CD4-positive, alpha-beta memory T cell (primary cell): Measurements from ENCODE around the gene ZNRF3. TPM values are rescaled to one million over a fixed set of nuclear protein-coding genes. Genes with fewer than 3 reads are reported as not detected.
"Not testable (repeated sequence)": the region's sequence is repeated elsewhere in the genome, so short reads cannot be mapped to it uniquely, and the experiment has no call there.

Experiments
- CTCF ChIA-PET: fragments of 350-600 bp; sonication (Branson Sonifier 250); formaldehyde crosslinking; loops from one replicate; lab custom pipeline; 2021; ENCODE audit warnings: inconsistent platforms; ENCODE audit not compliant: partially characterized antibody; lab: Charles Lee
- POLR2A ChIA-PET: fragments of 350-600 bp; sonication (Branson Sonifier 250); formaldehyde crosslinking; loops from one replicate; lab custom pipeline; 2021; ENCODE audit not compliant: partially characterized antibody; lab: Charles Lee
- DNase-seq, 5 donors: peaks; one replicate each; pipeline versions ENCODE4 v3.0.0 to v3.0.0-alpha.2; 2020 to 2022; ENCODE audit warnings: mixed read lengths in 1 of 5
- H3K27ac ChIP-seq: one replicate; pipeline ENCODE4 v1.7.0; 2013; ENCODE audit warnings: low read depth, low read length
- H3K27me3 ChIP-seq: 2 replicates; pipeline ENCODE4 v1.7.0; 2013; ENCODE audit warnings: mild to moderate bottlenecking, low read length, moderate library complexity; ENCODE audit not compliant: insufficient read depth
- H3K36me3 ChIP-seq: 2 replicates; pipeline ENCODE4 v1.7.0; 2013; ENCODE audit warnings: mild to moderate bottlenecking, low read length, moderate library complexity; ENCODE audit not compliant: insufficient read depth
- H3K4me1 ChIP-seq: 2 replicates; pipeline ENCODE4 v1.7.0; 2013; ENCODE audit warnings: mild to moderate bottlenecking, low read length, moderate library complexity; ENCODE audit not compliant: insufficient read depth
- H3K4me3 ChIP-seq, 2 donors: one replicate each; pipeline ENCODE4 v1.7.0; 2013; ENCODE audit warnings: low read length in 2 of 2, mild to moderate bottlenecking in 1 of 2
- H3K9me3 ChIP-seq, 2 donors: one replicate each; pipeline ENCODE4 v1.7.0; 2013; ENCODE audit warnings: low read length in 2 of 2, control low read depth in 1 of 2; ENCODE audit not compliant: control insufficient read depth in 1 of 2
- H3K27ac Mint-ChIP-seq, 7 donors: one replicate each; pipeline ENCODE4 v1.8.0; 2020 to 2021; ENCODE audit warnings: mixed read lengths in 7 of 7, mild to moderate bottlenecking in 6 of 7, inconsistent platforms in 3 of 7, moderate library complexity in 3 of 7
- H3K27me3 Mint-ChIP-seq, 2 donors: one replicate each; pipeline ENCODE4 v1.8.0; 2020 to 2021; ENCODE audit warnings: mixed read lengths in 2 of 2
- H3K36me3 Mint-ChIP-seq, 2 donors: one replicate each; pipeline ENCODE4 v1.8.0; 2020 to 2021; ENCODE audit warnings: mixed read lengths in 2 of 2, inconsistent platforms in 1 of 2, mild to moderate bottlenecking in 1 of 2
- H3K4me1 Mint-ChIP-seq, 4 donors: one replicate each; pipeline ENCODE4 v1.8.0; 2020 to 2021; ENCODE audit warnings: mixed read lengths in 4 of 4, mild to moderate bottlenecking in 1 of 4
- H3K4me3 Mint-ChIP-seq, 8 donors: one replicate each; pipeline ENCODE4 v1.8.0; 2020 to 2021; ENCODE audit warnings: mixed read lengths in 8 of 8, mild to moderate bottlenecking in 7 of 8, moderate library complexity in 6 of 8, inconsistent platforms in 3 of 8
- H3K9me3 Mint-ChIP-seq, 8 donors: one replicate each; pipeline ENCODE4 v1.8.0; 2020 to 2021; ENCODE audit warnings: mixed read lengths in 8 of 8, mild to moderate bottlenecking in 5 of 8, inconsistent platforms in 3 of 8, moderate library complexity in 1 of 8
- intact Hi-C: fragments of 100-400 bp; cut with micrococcal nuclease; formaldehyde crosslinking; loops from one replicate; pipeline ENCODE4 v1.15.1; 2023
- polyA plus RNA-seq, 2 donors: library from polyadenylated mRNA; unstranded; fragments of 300-500 nt; fragmentation: Illumina TruSeq; gene quantifications; one replicate each; pipeline ENCODE4 v1.2.3, GENCODE V29; 2021
- total RNA-seq, 2 experiments: library from RNA; stranded (reverse); gene quantifications; one replicate each; pipeline ENCODE4 v1.2.3, GENCODE V29; 2021

Gene ZNRF3
- total and polyA plus RNA-seq, 4 experiments from 2014 or later: 0.11 to 0.89 (median 0.70) TPM; not detected in 1

- intact Hi-C loops: loop anchor here (1.0 to 2.0 kb wide), 5 partner anchors 84 to 965 kb away; partner anchors contain the start of genes CCDC117, HSCB, PITPNB and XBP1
- Mint-ChIP-seq H3K9me3 (no peaks in the 10 kb centered on the region), H3K27me3 (peaks cover 5 to 7% of the 10 kb centered on the region in 2 donors), H3K4me3 (peak overlapping the region; percentile 61 to 86 (median 80)), H3K4me1 (peaks cover 9 to 32% (median 21%) of the 10 kb centered on the region in 4 donors), H3K27ac (peak overlapping the region in 5 of 7 donors; percentile 18 to 85 (median 60)), H3K36me3 (no peaks in the 10 kb centered on the region)
- peaks cover 15% of the 10 kb centered on the region for H3K4me1 ChIP-seq
- no peaks in the 10 kb centered on the region for H3K36me3 ChIP-seq
- ChIA-PET POLR2A (interaction anchor here (1.2 to 2.4 kb wide), 5 partner anchors 65 to 188 kb away, joined by 3 to 14 read pairs (median 4); partner anchors contain the start of genes KREMEN1 and XBP1), CTCF (no interaction called here)
- no peaks in the 10 kb centered on the region for H3K9me3 ChIP-seq
- peak; percentile 39 to 64 (median 46) for DNase-seq
- H3K4me3 ChIP-seq: peak overlapping the region in 1 of 2 donors; percentile 34
- H3K27ac ChIP-seq: no peak overlapping the region
- H3K27me3 ChIP-seq: no peaks in the 10 kb centered on the region
Measured at GRCh38 chr22:28883917-28884746, 760 bp downstream of the ZNRF3 start.

- H3K27ac ChIP-seq: no peak overlapping the region
- peaks cover 15% of the 10 kb centered on the region for H3K4me1 ChIP-seq
- no peaks in the 10 kb centered on the region for H3K9me3 Mint-ChIP-seq
- H3K9me3 ChIP-seq: no peaks in the 10 kb centered on the region
- H3K36me3 ChIP-seq: no peaks in the 10 kb centered on the region
- H3K36me3 Mint-ChIP-seq: no peaks in the 10 kb centered on the region
- peak overlapping the region in 1 of 2 donors; percentile 34 for H3K4me3 ChIP-seq
- intact Hi-C loops: no loop called here
- H3K27me3 ChIP-seq: no peaks in the 10 kb centered on the region
- peaks cover 5 to 9% of the 10 kb centered on the region in 2 donors for H3K27me3 Mint-ChIP-seq
- ChIA-PET POLR2A (no interaction called here), CTCF (no interaction called here)
- no peak for DNase-seq
- peak overlapping the region; percentile 61 to 86 (median 80) for H3K4me3 Mint-ChIP-seq
- peak overlapping the region in 4 of 7 donors; percentile 6 to 79 (median 62) for H3K27ac Mint-ChIP-seq
- peaks cover 9 to 29% (median 20%) of the 10 kb centered on the region in 4 donors for H3K4me1 Mint-ChIP-seq
Measured at GRCh38 chr22:28884747-28885350, 1.5 kb downstream of the ZNRF3 start.

- Mint-ChIP-seq H3K27ac (peak overlapping the region in 1 of 7 donors; percentile 59), H3K9me3 (no peaks in the 10 kb centered on the region), H3K27me3 (peaks cover 5 to 9% of the 10 kb centered on the region in 2 donors), H3K4me3 (peak overlapping the region in 2 of 8 donors; percentile 50 to 74), H3K4me1 (peaks cover 7 to 27% (median 18%) of the 10 kb centered on the region in 4 donors), H3K36me3 (no peaks in the 10 kb centered on the region)
- no peak for DNase-seq
- Histone ChIP-seq H3K27ac (no peak overlapping the region), H3K4me1 (peaks cover 15% of the 10 kb centered on the region), H3K27me3 (no peaks in the 10 kb centered on the region), H3K4me3 (no peak overlapping the region), H3K9me3 (no peaks in the 10 kb centered on the region), H3K36me3 (no peaks in the 10 kb centered on the region)
- CTCF ChIA-PET: no interaction called here
- intact Hi-C loops: no loop called here
- POLR2A ChIA-PET: no interaction called here
Measured at GRCh38 chr22:28885939-28886338, 2.6 kb downstream of the ZNRF3 start.

GRCh38 chr22:28886679-28887078, 3.3 kb downstream of the ZNRF3 start:
- CTCF ChIA-PET, H3K4me3 ChIP-seq, H3K9me3 Mint-ChIP-seq, H3K4me3 Mint-ChIP-seq, H3K27ac ChIP-seq, H3K36me3 ChIP-seq, intact Hi-C loops, POLR2A ChIA-PET, DNase-seq, H3K36me3 Mint-ChIP-seq, H3K27me3 ChIP-seq, H3K9me3 ChIP-seq, H3K27ac Mint-ChIP-seq, H3K27me3 Mint-ChIP-seq: not testable (repeated sequence)
- peaks cover 7 to 26% (median 18%) of the 10 kb centered on the region in 4 donors for H3K4me1 Mint-ChIP-seq
- peaks cover 15% of the 10 kb centered on the region for H3K4me1 ChIP-seq

GRCh38 chr22:28887725-28888459, 4.5 kb downstream of the ZNRF3 start:
- no peaks in the 10 kb centered on the region for H3K9me3 Mint-ChIP-seq
- H3K27me3 Mint-ChIP-seq: peaks cover 5 to 9% of the 10 kb centered on the region in 2 donors
- peaks cover 4 to 14% (median 11%) of the 10 kb centered on the region in 4 donors for H3K4me1 Mint-ChIP-seq
- H3K27me3 ChIP-seq: no peaks in the 10 kb centered on the region
- H3K4me3 Mint-ChIP-seq: no peak overlapping the region
- no peak for DNase-seq
- POLR2A ChIA-PET: no interaction called here
- no peaks in the 10 kb centered on the region for H3K36me3 Mint-ChIP-seq
- H3K27ac ChIP-seq: no peak overlapping the region
- CTCF ChIA-PET: no interaction called here
- H3K27ac Mint-ChIP-seq: no peak overlapping the region
- no peaks in the 10 kb centered on the region for H3K9me3 ChIP-seq
- H3K4me3 ChIP-seq: no peak overlapping the region
- no peaks in the 10 kb centered on the region for H3K36me3 ChIP-seq
- H3K4me1 ChIP-seq: peaks cover 9% of the 10 kb centered on the region
- intact Hi-C loops: no loop called here

GRCh38 chr22:28889478-28890024, 6.2 kb downstream of the ZNRF3 start:
- no peak for DNase-seq
- Mint-ChIP-seq H3K27ac (no peak overlapping the region), H3K9me3 (no peaks in the 10 kb centered on the region), H3K4me3 (no peak overlapping the region), H3K36me3 (no peaks in the 10 kb centered on the region), H3K4me1 (peaks cover under 1 to 9% (median 6%) of the 10 kb centered on the region in 4 donors), H3K27me3 (peaks cover 5 to 9% of the 10 kb centered on the region in 2 donors)
- Histone ChIP-seq H3K27ac (no peak overlapping the region), H3K4me1 (peaks cover 5% of the 10 kb centered on the region), H3K4me3 (no peak overlapping the region), H3K27me3 (no peaks in the 10 kb centered on the region), H3K36me3 (no peaks in the 10 kb centered on the region), H3K9me3 (no peaks in the 10 kb centered on the region)
- intact Hi-C loops: no loop called here
- ChIA-PET CTCF (no interaction called here), POLR2A (no interaction called here)
